Activated naive CD4-positive, alpha-beta T cell treated with anti-CD3 and anti-CD28 coated beads, Interleukin-2, amount 10 ng/mL, durations not matched to agents 7 days and 5 days (primary cell): ENCODE results near the gene PPP1R7.

Experiments
- CTCF ChIA-PET: fragments of 350-600 bp; sonication (Branson Sonifier 250); formaldehyde crosslinking; loops from one replicate; lab custom pipeline; 2021; ENCODE audit warnings: antibody characterized with exemption; lab: Charles Lee
- DNase-seq: peaks from one replicate; pipeline ENCODE4 v3.0.0-alpha.2; 2020
- H3K27ac Mint-ChIP-seq: one replicate; pipeline ENCODE4 v1.8.0; 2021; ENCODE audit warnings: mild to moderate bottlenecking, moderate library complexity, mixed read lengths
- H3K27me3 Mint-ChIP-seq: one replicate; pipeline ENCODE4 v1.8.0; 2021; ENCODE audit warnings: mild to moderate bottlenecking, mixed read lengths
- H3K36me3 Mint-ChIP-seq: one replicate; pipeline ENCODE4 v1.8.0; 2021; ENCODE audit warnings: mixed read lengths
- H3K4me1 Mint-ChIP-seq: one replicate; pipeline ENCODE4 v1.8.0; 2021; ENCODE audit warnings: mixed read lengths
- H3K4me3 Mint-ChIP-seq: one replicate; pipeline ENCODE4 v1.8.0; 2021; ENCODE audit warnings: mild to moderate bottlenecking, moderate library complexity, mixed read lengths
- H3K9me3 Mint-ChIP-seq: one replicate; pipeline ENCODE4 v1.8.0; 2021; ENCODE audit warnings: mixed read lengths

PPP1R7 gene

GRCh38 chr2:241112592-241112991 lies 37.7 kb upstream of the PPP1R7 start:
- CTCF ChIA-PET, result interaction anchor here (0.6 kb wide), 1 partner anchor 12 kb away, joined by 3 read pairs; no protein-coding TSS in a partner anchor
- Mint-ChIP-seq H3K9me3 (no peaks in the 10 kb centered on the region), H3K4me1 (peaks cover 47% of the 10 kb centered on the region), H3K27me3 (no peaks in the 10 kb centered on the region), H3K27ac (peak overlapping the region; percentile 86), H3K36me3 (peaks cover 47% of the 10 kb centered on the region), H3K4me3 (peak overlapping the region; percentile 47)
- peak; percentile 23 for DNase-seq

- H3K4me3 Mint-ChIP-seq, result no peak overlapping the region
- CTCF ChIA-PET, result no interaction called here
- no peak for DNase-seq
- no peaks in the 10 kb centered on the region for H3K9me3 Mint-ChIP-seq
- peak overlapping the region; percentile 75 for H3K27ac Mint-ChIP-seq
- H3K27me3 Mint-ChIP-seq, result no peaks in the 10 kb centered on the region
- peaks cover 36% of the 10 kb centered on the region for H3K36me3 Mint-ChIP-seq
- peaks cover 25% of the 10 kb centered on the region for H3K4me1 Mint-ChIP-seq
Observed at GRCh38 chr2:241114836-241115235, 35.4 kb upstream of the PPP1R7 start.

DNA sequence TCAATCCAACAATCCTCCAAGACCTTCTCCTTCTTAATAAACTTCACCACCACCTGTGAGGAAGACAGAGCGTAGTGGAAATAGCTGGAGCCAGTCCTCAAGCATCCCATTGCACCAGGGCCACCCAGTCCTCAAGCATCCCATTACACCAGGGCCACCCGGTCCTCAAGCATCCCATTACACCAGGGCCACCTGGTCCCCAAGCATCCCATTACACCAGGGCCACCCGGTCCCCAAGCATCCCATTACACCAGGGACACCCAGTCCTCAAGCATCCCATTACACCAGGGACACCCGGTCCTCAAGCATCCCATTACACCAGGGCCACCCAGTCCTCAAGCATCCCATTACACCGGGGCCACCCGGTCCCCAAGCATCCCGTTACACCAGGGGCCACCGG lies 34.9 kb upstream of the PPP1R7 start:
- Mint-ChIP-seq H3K4me1 (peaks cover 20% of the 10 kb centered on the region), H3K27me3 (no peaks in the 10 kb centered on the region), H3K36me3 (peaks cover 34% of the 10 kb centered on the region), H3K9me3 (no peaks in the 10 kb centered on the region), H3K4me3 (no peak overlapping the region), H3K27ac (no peak overlapping the region)
- CTCF ChIA-PET, result no interaction called here
- DNase-seq, result no peak

- Mint-ChIP-seq H3K27me3 (no peaks in the 10 kb centered on the region), H3K27ac (peak overlapping the region; percentile 35), H3K4me1 (peaks cover 11% of the 10 kb centered on the region), H3K9me3 (no peaks in the 10 kb centered on the region), H3K4me3 (no peak overlapping the region), H3K36me3 (peaks cover 42% of the 10 kb centered on the region)
- CTCF ChIA-PET, result no interaction called here
- peak; percentile 11 for DNase-seq
Observed at GRCh38 chr2:241116606-241117560, 33.4 kb upstream of the PPP1R7 start.

- Mint-ChIP-seq H3K36me3 (peaks cover 39% of the 10 kb centered on the region), H3K4me3 (no peak overlapping the region), H3K4me1 (peaks cover 3% of the 10 kb centered on the region), H3K27ac (no peak overlapping the region), H3K27me3 (no peaks in the 10 kb centered on the region), H3K9me3 (no peaks in the 10 kb centered on the region)
- CTCF ChIA-PET, result no interaction called here
- peak; percentile 13 for DNase-seq
Observed at GRCh38 chr2:241118737-241119505, 31.3 kb upstream of the PPP1R7 start.

DNA sequence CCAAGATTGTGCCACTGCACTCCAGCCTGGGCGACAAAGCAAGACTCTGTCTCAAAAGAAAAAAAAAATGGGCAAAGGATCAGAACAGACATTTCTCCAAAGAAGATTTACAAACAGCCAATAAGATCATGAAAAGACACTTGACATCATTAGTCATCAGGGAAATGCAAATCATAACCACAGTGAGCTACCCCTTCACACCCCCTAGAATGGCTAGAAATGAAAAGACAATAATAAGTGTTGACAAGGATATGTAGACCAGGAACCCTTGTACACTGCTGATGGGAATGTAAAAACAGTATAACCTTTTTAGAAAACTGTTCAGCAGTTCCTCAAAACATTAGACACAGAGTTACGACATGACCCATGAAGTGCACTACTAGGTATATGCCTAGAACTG lies 29.8 kb upstream of the PPP1R7 start:
- H3K4me1 Mint-ChIP-seq, result peaks cover 5% of the 10 kb centered on the region
- H3K9me3 Mint-ChIP-seq, result no peaks in the 10 kb centered on the region
- H3K27me3 Mint-ChIP-seq, result no peaks in the 10 kb centered on the region
- no peak for DNase-seq
- peaks cover 27% of the 10 kb centered on the region for H3K36me3 Mint-ChIP-seq
- no peak overlapping the region for H3K27ac Mint-ChIP-seq
- CTCF ChIA-PET, result no interaction called here
- H3K4me3 Mint-ChIP-seq, result no peak overlapping the region

DNA sequence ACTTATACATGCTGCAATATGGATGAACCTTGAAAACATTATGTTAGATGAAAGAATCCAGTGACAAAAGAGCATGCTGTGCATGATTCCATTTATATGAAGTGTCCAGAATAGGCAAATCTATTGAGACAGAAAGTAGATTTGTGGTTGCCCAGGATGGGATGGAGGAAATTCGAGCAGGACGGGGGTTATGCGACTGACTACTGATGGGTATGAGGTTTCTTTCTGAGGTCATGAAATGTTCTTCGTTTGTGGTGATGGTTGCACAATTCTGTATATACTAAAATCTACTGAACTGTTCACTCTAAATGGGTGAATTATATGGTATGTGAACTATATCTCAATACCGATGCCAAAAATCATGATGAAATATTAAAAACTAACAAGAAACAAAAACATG lies 29.3 kb upstream of the PPP1R7 start:
- Mint-ChIP-seq H3K36me3 (peaks cover 27% of the 10 kb centered on the region), H3K27me3 (no peaks in the 10 kb centered on the region), H3K4me3 (no peak overlapping the region), H3K9me3 (no peaks in the 10 kb centered on the region), H3K27ac (no peak overlapping the region), H3K4me1 (peaks cover 5% of the 10 kb centered on the region)
- CTCF ChIA-PET, result no interaction called here
- peak; percentile 6 for DNase-seq

GRCh38 chr2:241122376-241123002 lies 27.8 kb upstream of the PPP1R7 start:
- DNase-seq, result peak; percentile 8
- Mint-ChIP-seq H3K36me3 (peaks cover 25% of the 10 kb centered on the region), H3K9me3 (no peaks in the 10 kb centered on the region), H3K4me3 (no peak overlapping the region), H3K27me3 (no peaks in the 10 kb centered on the region), H3K4me1 (peaks cover 8% of the 10 kb centered on the region), H3K27ac (no peak overlapping the region)
- CTCF ChIA-PET, result interaction anchor here (0.8 kb wide), 1 partner anchor 18 kb away, joined by 3 read pairs; no protein-coding TSS in a partner anchor

- peaks cover 27% of the 10 kb centered on the region for H3K36me3 Mint-ChIP-seq
- CTCF ChIA-PET, result interaction anchor here (0.6 to 1.5 kb wide), 3 partner anchors 11 to 271 kb away, joined by 3 read pairs; no protein-coding TSS in a partner anchor
- no peak overlapping the region for H3K4me3 Mint-ChIP-seq
- H3K27me3 Mint-ChIP-seq, result no peaks in the 10 kb centered on the region
- H3K9me3 Mint-ChIP-seq, result no peaks in the 10 kb centered on the region
- DNase-seq, result peak; percentile 29
- H3K27ac Mint-ChIP-seq, result no peak overlapping the region
- H3K4me1 Mint-ChIP-seq, result peaks cover 20% of the 10 kb centered on the region
Observed at GRCh38 chr2:241123816-241124536, 26.3 kb upstream of the PPP1R7 start.

GRCh38 chr2:241125626-241126025 lies 24.6 kb upstream of the PPP1R7 start:
- peak; percentile 12 for DNase-seq
- Mint-ChIP-seq H3K4me1 (peaks cover 20% of the 10 kb centered on the region), H3K4me3 (no peak overlapping the region), H3K27ac (no peak overlapping the region), H3K36me3 (peaks cover 24% of the 10 kb centered on the region), H3K27me3 (no peaks in the 10 kb centered on the region), H3K9me3 (no peaks in the 10 kb centered on the region)
- CTCF ChIA-PET, result no interaction called here

DNA sequence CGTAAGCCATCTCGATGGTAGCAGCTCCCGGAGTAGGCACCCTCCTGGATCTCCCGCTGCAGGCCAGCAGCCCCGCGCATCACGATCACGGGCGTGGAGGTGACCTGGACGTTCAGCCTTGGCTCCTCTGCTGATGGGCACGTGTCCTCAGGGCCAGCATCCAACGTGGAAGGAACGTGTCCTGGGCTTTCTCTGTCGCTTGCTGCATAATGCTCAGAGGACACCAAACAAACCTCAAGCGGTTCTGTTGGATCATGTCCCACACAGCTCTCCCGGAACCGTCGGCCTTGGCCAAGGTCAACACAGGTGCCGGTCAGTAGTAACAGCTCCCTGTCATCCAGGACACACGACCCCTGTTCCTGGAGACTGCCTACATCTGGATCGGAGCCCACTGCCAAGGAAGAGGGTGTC lies 24.1 kb upstream of the PPP1R7 start:
- no peaks in the 10 kb centered on the region for H3K27me3 Mint-ChIP-seq
- peak; percentile 16 for DNase-seq
- CTCF ChIA-PET, result no interaction called here
- H3K4me3 Mint-ChIP-seq, result no peak overlapping the region
- no peak overlapping the region for H3K27ac Mint-ChIP-seq
- peaks cover 20% of the 10 kb centered on the region for H3K4me1 Mint-ChIP-seq
- peaks cover 21% of the 10 kb centered on the region for H3K36me3 Mint-ChIP-seq
- no peaks in the 10 kb centered on the region for H3K9me3 Mint-ChIP-seq

DNA sequence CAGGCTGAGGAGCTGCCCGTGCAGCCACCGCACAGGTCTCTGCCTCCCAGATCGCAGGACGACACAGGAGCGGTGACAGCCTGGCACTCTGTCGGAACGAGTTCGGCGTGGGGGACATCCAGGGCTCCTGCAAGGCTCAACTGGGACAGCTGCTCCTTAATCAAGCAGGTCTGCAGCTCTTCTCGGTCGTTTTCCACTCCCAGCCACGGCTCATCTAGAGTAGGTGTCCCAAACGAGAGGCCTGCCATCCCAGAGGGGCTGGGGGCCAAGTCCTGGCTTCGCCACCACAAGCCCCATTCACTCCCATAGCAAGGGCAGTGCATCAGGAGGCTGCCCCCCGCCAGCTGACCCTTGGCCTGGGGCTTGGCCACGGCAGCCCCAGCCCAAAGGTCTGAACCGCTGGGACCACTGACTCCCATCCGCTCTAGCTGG lies 23.5 kb upstream of the PPP1R7 start:
- Mint-ChIP-seq H3K27ac (no peak overlapping the region), H3K4me3 (no peak overlapping the region), H3K4me1 (peaks cover 20% of the 10 kb centered on the region), H3K27me3 (no peaks in the 10 kb centered on the region), H3K36me3 (peaks cover 15% of the 10 kb centered on the region), H3K9me3 (no peaks in the 10 kb centered on the region)
- peak; percentile 16 for DNase-seq
- CTCF ChIA-PET, result no interaction called here

DNA sequence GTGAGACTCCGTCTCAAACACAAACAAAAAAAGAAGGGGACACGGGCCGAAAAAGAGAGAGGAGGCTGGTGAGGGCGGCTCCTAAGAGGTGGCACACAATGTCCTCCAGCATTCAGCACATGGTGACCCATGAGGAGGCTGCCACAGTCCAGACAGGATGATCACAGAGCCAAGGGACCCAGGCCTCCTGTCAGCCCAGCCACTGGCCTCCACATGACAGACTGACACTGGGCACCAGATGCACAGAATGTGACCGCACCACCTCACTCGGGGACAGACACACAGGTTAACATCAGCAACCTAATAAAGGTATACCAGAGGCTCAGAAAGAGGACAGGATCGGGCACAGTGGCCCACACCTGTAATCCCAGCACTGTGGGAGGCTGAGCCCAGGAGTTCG lies 22.0 kb upstream of the PPP1R7 start:
- Mint-ChIP-seq H3K27me3 (no peaks in the 10 kb centered on the region), H3K9me3 (no peaks in the 10 kb centered on the region), H3K4me1 (peaks cover 20% of the 10 kb centered on the region), H3K27ac (peak overlapping the region; percentile 83), H3K4me3 (no peak overlapping the region), H3K36me3 (peaks cover 19% of the 10 kb centered on the region)
- peak; percentile 13 for DNase-seq
- CTCF ChIA-PET, result no interaction called here
